SW480 (cell line): ENCODE results near the gene ARHGEF39.

Experiments used
- DNase-seq: peaks from one replicate; pipeline ENCODE4 v3.0.0-alpha.2; 2016; ENCODE audit warnings: low spot score

ARHGEF39 gene

GRCh38 chr9:35664531-35665470 lies at the start of gene ARHGEF39:
Gene ARHGEF39 (minus strand): TSS chr9:35665195. CDS start chr9:35665169, 26 bp downstream.
- peak; percentile 85 for DNase-seq

GRCh38 chr9:35714123-35714522 lies 49.1 kb upstream of the ARHGEF39 start:
- DNase-seq = no peak

GRCh38 chr9:35713578-35713977 lies 48.6 kb upstream of the ARHGEF39 start:
- no peak for DNase-seq

GRCh38 chr9:35712762-35713400 lies 47.9 kb upstream of the ARHGEF39 start:
- DNase-seq = no peak

- DNase-seq = no peak
These were observed 46.8 kb upstream of the ARHGEF39 start for GRCh38 chr9:35711501-35712428.

GRCh38 chr9:35710818-35711500 lies 46.0 kb upstream of the ARHGEF39 start:
- no peak for DNase-seq

GRCh38 chr9:35708146-35708545 lies 43.2 kb upstream of the ARHGEF39 start:
- DNase-seq = no peak

GRCh38 chr9:35706951-35707350 lies 42.0 kb upstream of the ARHGEF39 start:
- no peak for DNase-seq

- DNase-seq = no peak
These were observed 40.9 kb upstream of the ARHGEF39 start for GRCh38 chr9:35705836-35706430.

- DNase-seq = no peak
These were observed 40.4 kb upstream of the ARHGEF39 start for GRCh38 chr9:35705372-35705771.

- DNase-seq = no peak
These were observed 39.1 kb upstream of the ARHGEF39 start for GRCh38 chr9:35703906-35704672.

GRCh38 chr9:35702696-35703095 lies 37.7 kb upstream of the ARHGEF39 start:
- no peak for DNase-seq

GRCh38 chr9:35700942-35701341 lies 35.9 kb upstream of the ARHGEF39 start:
- no peak for DNase-seq

- DNase-seq = no peak
These were observed 35.0 kb upstream of the ARHGEF39 start for GRCh38 chr9:35700031-35700430.

GRCh38 chr9:35698231-35698630 lies 33.2 kb upstream of the ARHGEF39 start:
- DNase-seq = no peak

GRCh38 chr9:35697486-35697885 lies 32.5 kb upstream of the ARHGEF39 start:
- no peak for DNase-seq

- peak; percentile 65 for DNase-seq
These were observed 31.7 kb upstream of the ARHGEF39 start for GRCh38 chr9:35696520-35697215.

- no peak for DNase-seq
These were observed 31.0 kb upstream of the ARHGEF39 start for GRCh38 chr9:35695943-35696401.

- no peak for DNase-seq
These were observed 26.8 kb upstream of the ARHGEF39 start for GRCh38 chr9:35691757-35692301.
